ENCODE data around the gene OASL.

OASL gene

DNA sequence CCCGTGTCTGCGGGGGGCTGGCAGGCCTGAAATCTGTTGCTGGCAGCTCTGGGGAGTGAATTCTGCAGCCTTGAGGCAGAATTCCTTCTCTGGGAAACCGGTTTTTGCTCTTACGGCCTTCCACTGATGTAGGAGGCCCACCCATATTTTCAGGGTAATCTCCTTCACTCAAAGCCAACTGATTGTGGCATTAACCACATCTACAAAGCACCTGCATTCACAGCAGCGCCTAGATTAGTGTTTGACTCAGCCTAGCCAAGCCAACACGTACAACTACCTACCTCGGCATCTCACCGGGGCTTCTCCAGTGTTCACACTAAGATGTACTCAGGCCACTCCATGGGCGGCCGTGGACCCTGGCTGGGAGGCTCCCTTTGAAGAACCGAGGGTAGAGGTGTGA, 38.5 kb downstream of the OASL start:
- Histone ChIP-seq H3K36me3 (ENCODE audit: control insufficient read depth in 1 of 2, insufficient read depth in 2 of 2, low read length in 2 of 2) (peaks cover 24 to 88% of the 10 kb centered on the region in 2 donors), H3K4me1 (ENCODE audit: control insufficient read depth in 1 of 2, insufficient read depth in 2 of 2, low read length in 2 of 2) (peaks cover 3 to 9% of the 10 kb centered on the region in 2 donors), H3K4me3 (ENCODE audit: low read depth in 1 of 2, low read length in 2 of 2) (no peak overlapping the region), H3K9ac (ENCODE audit: low read depth in 1 of 2, low read length in 2 of 2) (no peak overlapping the region), H3K27me3 (ENCODE audit: control insufficient read depth in 1 of 2, insufficient read depth in 2 of 2, low read length in 2 of 2) (no peaks in the 10 kb centered on the region), H3K27ac (ENCODE audit: low read depth, low read length) (no peak overlapping the region), H3K9me3 (ENCODE audit: control insufficient read depth in 1 of 2, low read length in 2 of 2) (no peaks in the 10 kb centered on the region)

DNA sequence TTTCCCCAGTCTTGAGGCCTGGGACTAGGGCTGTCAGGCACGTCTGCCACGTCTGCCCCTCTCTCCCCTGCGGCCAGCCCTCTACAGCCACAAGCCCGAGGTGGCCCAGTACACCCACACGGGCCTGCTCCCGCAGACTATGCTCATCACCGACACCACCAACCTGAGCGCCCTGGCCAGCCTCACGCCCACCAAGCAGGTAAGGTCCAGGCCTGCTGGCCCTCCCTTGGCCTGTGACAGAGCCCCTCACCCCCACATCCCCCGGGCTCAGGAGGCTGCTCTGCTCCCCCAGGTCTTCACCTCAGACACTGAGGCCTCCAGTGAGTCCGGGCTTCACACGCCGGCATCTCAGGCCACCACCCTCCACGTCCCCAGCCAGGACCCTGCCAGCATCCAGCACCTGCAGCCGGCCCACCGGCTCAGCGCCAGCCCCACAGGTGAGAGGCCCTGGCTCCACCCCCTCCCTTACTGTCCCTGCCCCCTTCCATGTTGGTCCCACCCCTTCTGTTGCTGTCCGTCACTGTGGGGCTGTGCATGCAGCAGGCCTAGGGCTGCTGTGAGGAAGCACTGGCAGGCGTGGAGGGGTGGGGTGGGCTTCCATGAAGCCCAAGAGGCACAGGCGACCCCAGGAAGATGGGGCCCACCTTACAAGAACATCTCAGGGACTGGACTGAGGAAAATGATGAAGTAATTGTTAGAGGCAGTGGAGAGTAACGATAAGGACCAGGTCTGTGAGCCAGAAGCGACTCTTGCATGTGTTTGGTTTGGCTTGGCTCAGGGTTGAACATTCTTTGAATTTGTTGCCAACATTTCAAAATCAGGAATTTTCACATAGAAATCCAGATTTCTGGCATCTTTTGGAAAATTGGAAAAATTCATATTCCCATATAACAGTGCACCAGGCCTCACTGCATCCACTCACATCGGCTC, 39.6 kb downstream of the OASL start:
- no peak overlapping the region for H3K27ac ChIP-seq (ENCODE audit: low read depth, low read length)
- H3K9ac ChIP-seq (ENCODE audit: low read depth in 1 of 2, low read length in 2 of 2): no peak overlapping the region

DNA sequence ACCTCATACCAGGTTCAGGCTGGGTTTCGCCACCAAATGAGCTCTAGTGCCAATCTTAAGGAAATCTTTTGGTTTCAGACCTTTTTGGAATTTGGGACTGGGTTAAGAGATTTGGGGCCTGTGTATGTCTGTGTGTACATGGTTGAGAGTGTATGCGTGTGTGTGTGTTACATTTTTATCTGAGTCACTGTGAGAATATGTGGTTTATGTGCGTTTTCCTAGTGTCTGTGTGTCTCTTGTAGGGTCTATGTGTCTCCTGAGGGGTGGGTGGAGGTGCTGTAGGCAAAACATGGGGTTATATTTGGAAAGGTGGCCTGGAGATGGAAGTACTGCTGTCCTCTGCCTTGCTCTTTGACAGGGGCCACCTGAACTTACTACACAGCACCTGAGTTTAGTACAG, 40.6 kb downstream of the OASL start:
- Histone ChIP-seq H3K9me3 (ENCODE audit: control insufficient read depth in 1 of 2, low read length in 2 of 2) (no peaks in the 10 kb centered on the region), H3K4me3 (ENCODE audit: low read depth in 1 of 2, low read length in 2 of 2) (no peak overlapping the region), H3K9ac (ENCODE audit: low read depth in 1 of 2, low read length in 2 of 2) (no peak overlapping the region), H3K27me3 (ENCODE audit: control insufficient read depth in 1 of 2, insufficient read depth in 2 of 2, low read length in 2 of 2) (no peaks in the 10 kb centered on the region), H3K36me3 (ENCODE audit: control insufficient read depth in 1 of 2, insufficient read depth in 2 of 2, low read length in 2 of 2) (peaks cover 34 to 95% of the 10 kb centered on the region in 2 donors), H3K4me1 (ENCODE audit: control insufficient read depth in 1 of 2, insufficient read depth in 2 of 2, low read length in 2 of 2) (peaks cover 0 to 2% of the 10 kb centered on the region in 2 donors), H3K27ac (ENCODE audit: low read depth, low read length) (no peak overlapping the region)

More for the DNA sequence above, 39.6 kb downstream of the OASL start:
- no peaks in the 10 kb centered on the region for H3K9me3 ChIP-seq (ENCODE audit: control insufficient read depth in 1 of 2, low read length in 2 of 2)
- H3K27me3 ChIP-seq (ENCODE audit: control insufficient read depth in 1 of 2, insufficient read depth in 2 of 2, low read length in 2 of 2): no peaks in the 10 kb centered on the region
- H3K4me3 ChIP-seq (ENCODE audit: low read depth in 1 of 2, low read length in 2 of 2): no peak overlapping the region
- peaks cover 28 to 95% of the 10 kb centered on the region in 2 donors for H3K36me3 ChIP-seq (ENCODE audit: control insufficient read depth in 1 of 2, insufficient read depth in 2 of 2, low read length in 2 of 2)
- peaks cover 3 to 6% of the 10 kb centered on the region in 2 donors for H3K4me1 ChIP-seq (ENCODE audit: control insufficient read depth in 1 of 2, insufficient read depth in 2 of 2, low read length in 2 of 2)

DNA sequence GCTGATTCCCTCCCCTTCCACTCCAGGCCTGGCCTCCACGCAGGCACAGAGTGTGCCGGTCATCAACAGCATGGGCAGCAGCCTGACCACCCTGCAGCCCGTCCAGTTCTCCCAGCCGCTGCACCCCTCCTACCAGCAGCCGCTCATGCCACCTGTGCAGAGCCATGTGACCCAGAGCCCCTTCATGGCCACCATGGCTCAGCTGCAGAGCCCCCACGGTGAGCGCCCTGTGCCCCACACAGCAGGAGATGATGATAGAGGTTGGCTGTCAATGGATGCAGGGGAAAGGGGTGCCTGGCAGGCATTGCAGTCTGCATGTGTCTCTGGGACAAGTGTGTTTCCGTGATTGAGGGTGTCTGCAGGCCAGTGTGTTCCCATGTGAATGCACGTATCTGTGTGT, 41.6 kb downstream of the OASL start:
- H3K36me3 ChIP-seq (ENCODE audit: control insufficient read depth in 1 of 2, insufficient read depth in 2 of 2, low read length in 2 of 2): peaks cover 34 to 95% of the 10 kb centered on the region in 2 donors

DNA sequence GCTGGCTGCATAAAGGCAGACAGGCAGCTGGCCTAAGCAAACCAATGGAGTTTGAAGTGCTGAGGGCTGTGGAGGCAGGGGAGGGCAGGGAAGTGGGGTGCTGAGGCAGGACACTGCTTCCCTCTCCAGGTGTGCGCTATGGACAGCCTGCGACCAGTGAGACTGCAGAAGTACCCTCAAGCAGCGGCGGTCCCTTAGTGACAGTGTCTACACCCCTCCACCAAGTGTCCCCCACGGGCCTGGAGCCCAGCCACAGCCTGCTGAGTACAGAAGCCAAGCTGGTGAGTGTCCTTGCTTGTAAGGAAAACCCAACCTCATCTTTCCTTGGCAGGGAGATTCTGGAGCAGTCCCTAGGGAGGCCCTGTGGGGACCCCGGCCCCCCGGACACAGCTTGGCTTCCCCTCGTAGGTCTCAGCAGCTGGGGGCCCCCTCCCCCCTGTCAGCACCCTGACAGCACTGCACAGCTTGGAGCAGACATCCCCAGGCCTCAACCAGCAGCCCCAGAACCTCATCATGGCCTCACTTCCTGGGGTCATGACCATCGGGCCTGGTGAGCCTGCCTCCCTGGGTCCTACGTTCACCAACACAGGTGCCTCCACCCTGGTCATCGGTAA, 42.8 kb downstream of the OASL start:
- peaks cover 26 to 88% of the 10 kb centered on the region in 2 donors for H3K36me3 ChIP-seq (ENCODE audit: control insufficient read depth in 1 of 2, insufficient read depth in 2 of 2, low read length in 2 of 2)
- H3K9ac ChIP-seq (ENCODE audit: low read depth in 1 of 2, low read length in 2 of 2): no peak overlapping the region
- no peaks in the 10 kb centered on the region for H3K4me1 ChIP-seq (ENCODE audit: control insufficient read depth in 1 of 2, insufficient read depth in 2 of 2, low read length in 2 of 2)
- no peak overlapping the region for H3K27ac ChIP-seq (ENCODE audit: low read depth, low read length)
- H3K4me3 ChIP-seq (ENCODE audit: low read depth in 1 of 2, low read length in 2 of 2): no peak overlapping the region
- no peaks in the 10 kb centered on the region for H3K9me3 ChIP-seq (ENCODE audit: control insufficient read depth in 1 of 2, low read length in 2 of 2)
- H3K27me3 ChIP-seq (ENCODE audit: control insufficient read depth in 1 of 2, insufficient read depth in 2 of 2, low read length in 2 of 2): no peaks in the 10 kb centered on the region

More for the DNA sequence above, 41.6 kb downstream of the OASL start:
- H3K27me3 ChIP-seq (ENCODE audit: control insufficient read depth in 1 of 2, insufficient read depth in 2 of 2, low read length in 2 of 2): no peaks in the 10 kb centered on the region
- H3K9me3 ChIP-seq (ENCODE audit: control insufficient read depth in 1 of 2, low read length in 2 of 2): no peaks in the 10 kb centered on the region
- no peaks in the 10 kb centered on the region for H3K4me1 ChIP-seq (ENCODE audit: control insufficient read depth in 1 of 2, insufficient read depth in 2 of 2, low read length in 2 of 2)
- no peak overlapping the region for H3K27ac ChIP-seq (ENCODE audit: low read depth, low read length)
- H3K9ac ChIP-seq (ENCODE audit: low read depth in 1 of 2, low read length in 2 of 2): no peak overlapping the region
- H3K4me3 ChIP-seq (ENCODE audit: low read depth in 1 of 2, low read length in 2 of 2): no peak overlapping the region

DNA sequence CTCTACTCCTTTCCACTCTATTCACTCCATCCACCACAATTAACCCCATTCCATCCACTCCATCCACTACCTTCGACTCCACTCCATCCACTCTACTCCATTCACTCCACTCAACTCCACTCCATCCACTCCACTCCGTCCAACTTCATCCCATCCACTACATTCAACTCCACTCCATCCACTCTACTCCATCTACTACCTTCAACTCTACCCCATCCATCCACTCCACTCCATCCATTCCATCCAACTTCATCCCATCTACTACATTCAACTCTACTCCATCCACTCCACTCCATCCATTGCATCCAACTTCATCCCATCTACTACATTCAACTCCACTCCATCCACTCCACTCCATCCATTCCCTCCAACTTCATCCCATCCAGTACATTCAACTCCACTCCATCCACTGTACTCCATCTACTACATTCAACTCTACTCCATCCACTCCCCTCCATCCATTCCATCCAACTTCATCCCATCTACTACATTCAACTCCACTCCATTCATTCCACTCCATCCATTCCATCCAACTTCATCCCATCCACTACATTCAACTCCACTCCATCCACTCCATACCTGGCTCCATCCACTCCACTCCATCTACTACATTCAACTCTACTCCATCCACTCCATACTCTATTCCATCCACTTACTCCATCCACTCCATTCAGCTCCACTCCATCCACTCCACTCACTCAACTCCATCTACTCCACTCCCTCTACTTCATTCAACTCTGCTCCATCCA, 44.3 kb downstream of the OASL start:
- Histone ChIP-seq H3K27me3 (ENCODE audit: control insufficient read depth in 1 of 2, insufficient read depth in 2 of 2, low read length in 2 of 2) (no peaks in the 10 kb centered on the region), H3K27ac (ENCODE audit: low read depth, low read length) (no peak overlapping the region), H3K4me3 (ENCODE audit: low read depth in 1 of 2, low read length in 2 of 2) (no peak overlapping the region), H3K36me3 (ENCODE audit: control insufficient read depth in 1 of 2, insufficient read depth in 2 of 2, low read length in 2 of 2) (peaks cover 18 to 75% of the 10 kb centered on the region in 2 donors), H3K9ac (ENCODE audit: low read depth in 1 of 2, low read length in 2 of 2) (no peak overlapping the region), H3K9me3 (ENCODE audit: control insufficient read depth in 1 of 2, low read length in 2 of 2) (no peaks in the 10 kb centered on the region), H3K4me1 (ENCODE audit: control insufficient read depth in 1 of 2, insufficient read depth in 2 of 2, low read length in 2 of 2) (no peaks in the 10 kb centered on the region)

DNA sequence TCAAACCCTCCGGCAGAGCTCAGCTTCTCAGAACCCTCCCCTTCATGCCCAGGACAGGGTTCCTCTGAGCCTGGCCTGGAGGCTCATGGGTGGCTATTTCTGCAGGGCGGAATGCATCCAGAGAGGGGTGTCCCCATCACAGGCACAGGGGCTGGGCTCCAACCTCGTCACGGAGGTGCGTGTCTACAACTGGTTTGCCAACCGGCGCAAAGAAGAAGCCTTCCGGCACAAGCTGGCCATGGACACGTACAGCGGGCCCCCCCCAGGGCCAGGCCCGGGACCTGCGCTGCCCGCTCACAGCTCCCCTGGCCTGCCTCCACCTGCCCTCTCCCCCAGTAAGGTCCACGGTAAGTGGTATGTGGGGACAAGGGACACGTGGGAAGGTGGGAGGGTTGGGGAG, 45.0 kb downstream of the OASL start:
- Histone ChIP-seq H3K9me3 (ENCODE audit: control insufficient read depth in 1 of 2, low read length in 2 of 2) (no peaks in the 10 kb centered on the region), H3K9ac (ENCODE audit: low read depth in 1 of 2, low read length in 2 of 2) (no peak overlapping the region), H3K4me1 (ENCODE audit: control insufficient read depth in 1 of 2, insufficient read depth in 2 of 2, low read length in 2 of 2) (no peaks in the 10 kb centered on the region), H3K27ac (ENCODE audit: low read depth, low read length) (no peak overlapping the region), H3K36me3 (ENCODE audit: control insufficient read depth in 1 of 2, insufficient read depth in 2 of 2, low read length in 2 of 2) (peaks cover 21 to 75% of the 10 kb centered on the region in 2 donors), H3K27me3 (ENCODE audit: control insufficient read depth in 1 of 2, insufficient read depth in 2 of 2, low read length in 2 of 2) (no peaks in the 10 kb centered on the region), H3K4me3 (ENCODE audit: low read depth in 1 of 2, low read length in 2 of 2) (no peak overlapping the region)

DNA sequence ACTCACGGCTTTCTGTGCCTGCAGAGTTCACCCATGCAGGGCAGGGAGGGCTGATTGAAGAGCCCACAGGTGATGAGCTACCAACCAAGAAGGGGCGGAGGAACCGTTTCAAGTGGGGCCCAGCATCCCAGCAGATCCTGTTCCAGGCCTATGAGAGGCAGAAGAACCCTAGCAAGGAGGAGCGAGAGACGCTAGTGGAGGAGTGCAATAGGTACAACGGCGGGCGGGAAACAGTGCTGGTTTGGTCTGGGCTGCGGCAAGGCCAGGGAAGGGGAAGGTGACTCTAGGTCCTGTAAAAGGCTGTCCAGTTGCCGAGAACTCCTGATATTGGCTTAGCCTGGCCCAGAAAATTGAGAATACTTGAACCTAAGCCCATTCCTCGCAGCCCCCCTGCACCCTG, 45.5 kb downstream of the OASL start:
- Histone ChIP-seq H3K9ac (ENCODE audit: low read depth in 1 of 2, low read length in 2 of 2) (no peak overlapping the region), H3K4me3 (ENCODE audit: low read depth in 1 of 2, low read length in 2 of 2) (no peak overlapping the region), H3K27me3 (ENCODE audit: control insufficient read depth in 1 of 2, insufficient read depth in 2 of 2, low read length in 2 of 2) (no peaks in the 10 kb centered on the region), H3K27ac (ENCODE audit: low read depth, low read length) (no peak overlapping the region), H3K36me3 (ENCODE audit: control insufficient read depth in 1 of 2, insufficient read depth in 2 of 2, low read length in 2 of 2) (peaks cover 21 to 75% of the 10 kb centered on the region in 2 donors), H3K4me1 (ENCODE audit: control insufficient read depth in 1 of 2, insufficient read depth in 2 of 2, low read length in 2 of 2) (no peaks in the 10 kb centered on the region), H3K9me3 (ENCODE audit: control insufficient read depth in 1 of 2, low read length in 2 of 2) (no peaks in the 10 kb centered on the region)

DNA sequence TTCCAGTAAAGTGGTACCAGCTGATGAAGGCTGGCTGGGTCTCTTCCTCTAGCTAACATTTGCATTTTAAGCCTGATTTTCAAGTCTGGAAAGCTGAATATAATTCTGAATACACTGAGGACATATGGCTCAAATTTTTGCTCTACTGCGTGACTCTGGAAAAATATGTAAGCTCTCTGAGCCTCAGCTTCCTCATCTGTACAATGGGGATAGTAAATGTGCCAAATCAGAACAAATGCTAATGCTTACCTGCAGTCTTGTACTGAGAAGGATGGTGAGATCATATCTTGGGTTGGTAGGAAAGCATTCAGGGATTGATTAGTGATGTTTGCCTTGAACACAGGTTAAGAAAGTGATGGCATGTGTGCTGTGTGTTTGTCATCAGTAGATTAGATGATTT, 46.1 kb downstream of the OASL start:
- Histone ChIP-seq H3K4me1 (ENCODE audit: control insufficient read depth in 1 of 2, insufficient read depth in 2 of 2, low read length in 2 of 2) (no peaks in the 10 kb centered on the region), H3K27ac (ENCODE audit: low read depth, low read length) (no peak overlapping the region), H3K27me3 (ENCODE audit: control insufficient read depth in 1 of 2, insufficient read depth in 2 of 2, low read length in 2 of 2) (no peaks in the 10 kb centered on the region), H3K4me3 (ENCODE audit: low read depth in 1 of 2, low read length in 2 of 2) (no peak overlapping the region), H3K9ac (ENCODE audit: low read depth in 1 of 2, low read length in 2 of 2) (no peak overlapping the region), H3K9me3 (ENCODE audit: control insufficient read depth in 1 of 2, low read length in 2 of 2) (no peaks in the 10 kb centered on the region), H3K36me3 (ENCODE audit: control insufficient read depth in 1 of 2, insufficient read depth in 2 of 2, low read length in 2 of 2) (peaks cover 21 to 75% of the 10 kb centered on the region in 2 donors)

DNA sequence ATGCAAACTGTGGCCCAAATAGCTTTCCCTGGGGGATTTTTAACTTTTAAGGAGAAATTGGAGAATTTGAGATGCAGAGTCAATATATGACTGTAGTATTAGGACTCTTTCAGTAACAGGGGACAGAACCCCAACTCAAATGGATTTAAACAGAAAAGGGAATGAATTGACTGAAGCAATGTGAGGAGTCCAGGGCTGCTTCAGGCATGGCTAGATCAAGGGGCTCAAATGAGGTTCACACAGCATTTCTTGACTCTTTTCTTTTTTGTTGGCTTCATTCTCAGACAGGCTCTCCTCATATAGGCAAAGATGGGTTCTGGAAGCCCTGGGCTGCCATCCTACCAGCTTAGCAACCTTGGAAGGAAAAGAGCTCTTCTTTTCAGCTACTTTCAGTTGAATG, 47.1 kb downstream of the OASL start:
- Histone ChIP-seq H3K27me3 (ENCODE audit: control insufficient read depth in 1 of 2, insufficient read depth in 2 of 2, low read length in 2 of 2) (no peaks in the 10 kb centered on the region), H3K9me3 (ENCODE audit: control insufficient read depth in 1 of 2, low read length in 2 of 2) (no peaks in the 10 kb centered on the region), H3K9ac (ENCODE audit: low read depth in 1 of 2, low read length in 2 of 2) (no peak overlapping the region), H3K4me1 (ENCODE audit: control insufficient read depth in 1 of 2, insufficient read depth in 2 of 2, low read length in 2 of 2) (no peaks in the 10 kb centered on the region), H3K4me3 (ENCODE audit: low read depth in 1 of 2, low read length in 2 of 2) (no peak overlapping the region), H3K36me3 (ENCODE audit: control insufficient read depth in 1 of 2, insufficient read depth in 2 of 2, low read length in 2 of 2) (peaks cover 21 to 67% of the 10 kb centered on the region in 2 donors), H3K27ac (ENCODE audit: low read depth, low read length) (no peak overlapping the region)
